ENCODE data around the gene TSEN54. TPM values are rescaled to one million over a fixed set of nuclear protein-coding genes. Genes with fewer than 3 reads are reported as not detected.

TSEN54 gene
- total RNA-seq, 1 donor from 2014 or later = 14.5 TPM

DNA sequence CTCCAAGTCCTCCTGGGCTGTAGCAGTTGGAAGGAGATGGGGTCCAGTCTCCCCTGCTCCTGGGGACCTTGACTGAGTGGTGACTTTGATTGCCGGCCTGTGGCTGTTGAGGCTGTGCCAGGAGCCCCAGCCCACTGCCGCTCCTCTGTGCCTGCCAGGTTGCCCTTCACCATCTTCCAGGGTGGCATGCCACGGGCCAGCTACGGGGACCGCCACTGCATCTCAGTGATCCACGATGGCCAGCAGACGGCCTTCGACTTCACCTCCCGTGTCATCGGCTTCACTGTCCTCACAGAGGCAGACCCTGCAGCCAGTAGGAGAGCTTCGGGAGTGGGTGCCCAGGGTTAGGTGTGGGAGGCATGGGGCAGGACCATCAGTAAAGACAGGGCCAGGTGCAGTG, 47.9 kb downstream of the TSEN54 start:
- DNase-seq (ENCODE audit: low read depth) = no peak

DNA sequence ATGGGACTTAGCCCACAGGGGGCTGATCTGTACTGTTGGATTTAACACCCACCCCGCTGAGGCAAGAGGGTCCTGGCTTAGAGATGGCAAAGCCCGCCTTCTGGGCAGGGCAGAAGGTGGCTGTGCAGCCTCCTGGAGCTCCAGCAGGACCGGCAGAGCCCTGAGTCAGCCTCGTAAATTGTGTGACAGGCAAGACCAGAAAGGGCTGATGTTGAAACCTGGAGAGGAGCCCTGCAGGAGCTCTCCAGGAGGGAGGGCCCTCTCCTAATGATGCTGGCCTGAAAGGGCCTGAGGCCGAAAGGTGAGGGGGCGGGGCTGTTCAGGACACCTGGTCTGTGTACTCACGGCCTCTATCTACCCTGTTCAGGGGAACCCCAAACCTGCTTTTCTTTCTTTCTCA, 48.7 kb downstream of the TSEN54 start:
- DNase-seq (ENCODE audit: low read depth) = peak; percentile 38

DNA sequence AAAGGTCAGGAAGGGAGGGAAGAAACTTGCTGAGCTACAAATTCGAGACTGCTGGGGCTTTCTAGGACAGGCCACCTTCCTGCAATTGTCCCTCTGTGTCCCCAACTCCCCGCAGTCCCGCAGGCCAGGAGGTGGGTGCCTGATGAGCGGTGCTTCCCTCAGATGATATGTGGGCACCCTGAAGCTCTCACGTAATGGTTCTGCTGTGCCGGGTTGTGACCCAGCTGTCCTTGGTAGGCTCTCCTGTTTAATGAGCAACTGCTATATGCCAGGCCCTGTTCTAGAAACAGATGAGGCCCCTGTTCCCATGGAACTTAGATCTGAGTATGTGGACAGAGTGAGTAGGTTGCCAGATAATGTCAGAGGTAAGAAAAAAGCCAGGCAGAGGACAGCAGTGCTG, 49.3 kb downstream of the TSEN54 start:
- no peak for DNase-seq (ENCODE audit: low read depth)

DNA sequence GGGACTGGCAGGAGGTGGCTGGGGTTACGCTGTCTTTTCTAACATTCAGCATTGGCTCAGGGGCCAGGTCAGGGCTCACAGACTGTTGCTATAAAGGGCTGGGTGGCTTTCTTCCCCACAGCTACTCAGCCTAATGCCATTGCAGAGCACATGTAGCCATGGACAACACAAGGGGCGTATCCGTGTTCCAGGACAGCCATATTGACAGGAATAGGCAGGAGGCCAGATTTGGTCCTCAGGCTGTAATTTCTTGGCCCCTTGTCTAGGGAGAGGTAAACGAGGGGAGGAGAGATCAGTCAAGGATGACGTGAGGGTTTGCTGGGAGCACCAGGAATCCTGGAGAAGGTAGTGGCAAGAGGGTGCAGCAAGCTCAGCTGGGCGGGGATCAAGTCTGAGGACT, 50.1 kb downstream of the TSEN54 start:
- DNase-seq (ENCODE audit: low read depth) = peak; percentile 64

DNA sequence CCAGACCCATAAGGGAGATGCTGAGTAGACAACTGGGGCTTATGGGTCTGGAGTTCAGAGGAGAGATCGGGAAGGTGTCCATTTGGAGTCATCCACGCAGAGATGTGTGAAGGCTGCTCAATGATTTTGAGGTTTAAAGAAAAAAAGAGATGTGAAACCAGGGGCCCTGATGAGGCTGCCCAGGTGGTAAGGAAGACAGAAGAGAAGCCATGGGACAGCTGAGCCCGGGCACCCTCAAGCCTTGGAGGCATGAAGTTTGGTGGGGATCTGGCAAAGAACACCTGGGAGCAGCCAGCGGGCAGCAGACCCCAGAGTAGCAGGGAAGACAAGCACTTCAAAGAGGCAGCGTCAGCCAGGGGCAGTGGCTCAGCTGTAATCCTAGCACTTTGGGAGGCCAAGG, 50.5 kb downstream of the TSEN54 start:
- no peak for DNase-seq (ENCODE audit: low read depth)

DNA sequence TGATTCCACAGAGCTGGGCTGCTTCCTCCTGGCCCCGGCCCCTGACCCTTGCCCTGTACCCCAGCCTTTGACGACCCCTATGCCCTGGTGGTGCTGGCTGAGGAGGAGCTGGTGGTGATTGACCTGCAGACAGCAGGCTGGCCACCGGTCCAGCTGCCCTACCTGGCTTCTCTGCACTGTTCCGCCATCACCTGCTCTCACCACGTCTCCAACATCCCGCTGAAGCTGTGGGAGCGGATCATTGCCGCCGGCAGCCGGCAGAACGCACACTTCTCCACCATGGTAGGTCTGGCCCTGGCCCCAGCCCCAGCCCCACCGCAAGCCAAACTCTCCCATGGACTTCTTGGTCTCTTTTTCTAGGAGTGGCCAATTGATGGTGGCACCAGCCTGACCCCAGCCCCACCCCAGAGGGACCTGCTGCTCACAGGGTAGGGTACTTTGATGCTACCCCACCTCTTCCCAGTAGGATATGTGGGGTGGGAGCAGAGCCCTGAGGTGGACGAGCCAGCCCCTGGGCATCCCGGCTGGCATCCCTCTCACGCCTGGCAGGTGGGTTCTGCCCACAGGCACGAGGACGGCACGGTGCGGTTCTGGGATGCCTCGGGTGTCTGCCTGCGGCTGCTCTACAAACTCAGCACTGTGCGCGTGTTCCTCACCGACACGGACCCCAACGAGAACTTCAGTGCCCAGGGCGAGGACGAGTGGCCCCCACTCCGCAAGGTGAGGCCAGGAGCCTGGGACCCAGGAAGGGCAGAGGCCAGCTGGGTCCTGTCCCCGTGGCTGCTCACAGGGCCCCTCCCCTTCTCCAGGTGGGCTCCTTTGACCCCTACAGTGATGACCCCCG, 52.3 kb downstream of the TSEN54 start:
- DNase-seq (ENCODE audit: low read depth) = no peak

DNA sequence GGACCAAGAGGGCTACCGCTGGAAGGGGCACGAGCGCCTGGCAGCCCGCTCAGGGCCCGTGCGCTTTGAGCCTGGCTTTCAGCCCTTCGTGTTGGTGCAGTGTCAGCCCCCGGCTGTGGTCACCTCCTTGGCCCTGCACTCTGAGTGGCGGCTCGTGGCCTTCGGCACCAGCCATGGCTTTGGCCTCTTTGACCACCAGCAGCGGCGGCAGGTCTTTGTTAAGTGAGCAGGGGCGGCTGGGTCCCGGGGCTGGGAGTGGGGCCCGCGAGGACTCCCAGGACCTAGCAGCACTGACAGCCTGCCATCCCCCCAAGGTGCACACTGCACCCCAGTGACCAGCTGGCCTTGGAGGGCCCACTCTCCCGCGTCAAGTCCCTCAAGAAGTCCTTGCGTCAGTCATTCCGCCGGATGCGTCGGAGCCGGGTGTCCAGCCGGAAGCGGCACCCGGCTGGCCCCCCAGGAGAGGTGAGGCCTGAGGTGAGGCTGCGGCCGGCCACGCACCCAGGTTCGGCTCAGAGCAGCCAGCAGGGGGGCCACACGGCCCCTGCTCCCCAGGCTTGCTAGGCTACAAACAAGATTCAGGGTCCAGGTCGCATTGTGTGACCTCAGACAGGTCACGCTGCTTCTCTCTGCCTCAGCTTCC, 53.8 kb downstream of the TSEN54 start:
- DNase-seq (ENCODE audit: low read depth) = no peak

DNA sequence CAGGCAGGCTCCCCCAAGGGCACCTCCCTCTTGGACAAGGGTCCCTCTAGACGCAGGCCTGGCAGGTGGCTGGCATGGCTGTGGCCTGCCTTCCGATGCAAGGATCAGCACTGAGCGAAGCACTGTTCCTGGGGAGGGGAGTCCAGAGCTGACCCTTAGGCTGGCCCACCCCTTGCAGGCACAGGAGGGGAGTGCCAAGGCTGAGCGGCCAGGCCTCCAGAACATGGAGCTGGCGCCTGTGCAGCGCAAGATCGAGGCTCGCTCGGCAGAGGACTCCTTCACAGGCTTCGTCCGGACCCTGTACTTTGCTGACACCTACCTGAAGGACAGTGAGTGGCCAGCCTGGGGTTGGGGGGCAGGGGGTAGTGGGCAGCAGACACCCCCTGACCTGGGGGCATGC, 54.4 kb downstream of the TSEN54 start:
- DNase-seq (ENCODE audit: low read depth) = no peak

DNA sequence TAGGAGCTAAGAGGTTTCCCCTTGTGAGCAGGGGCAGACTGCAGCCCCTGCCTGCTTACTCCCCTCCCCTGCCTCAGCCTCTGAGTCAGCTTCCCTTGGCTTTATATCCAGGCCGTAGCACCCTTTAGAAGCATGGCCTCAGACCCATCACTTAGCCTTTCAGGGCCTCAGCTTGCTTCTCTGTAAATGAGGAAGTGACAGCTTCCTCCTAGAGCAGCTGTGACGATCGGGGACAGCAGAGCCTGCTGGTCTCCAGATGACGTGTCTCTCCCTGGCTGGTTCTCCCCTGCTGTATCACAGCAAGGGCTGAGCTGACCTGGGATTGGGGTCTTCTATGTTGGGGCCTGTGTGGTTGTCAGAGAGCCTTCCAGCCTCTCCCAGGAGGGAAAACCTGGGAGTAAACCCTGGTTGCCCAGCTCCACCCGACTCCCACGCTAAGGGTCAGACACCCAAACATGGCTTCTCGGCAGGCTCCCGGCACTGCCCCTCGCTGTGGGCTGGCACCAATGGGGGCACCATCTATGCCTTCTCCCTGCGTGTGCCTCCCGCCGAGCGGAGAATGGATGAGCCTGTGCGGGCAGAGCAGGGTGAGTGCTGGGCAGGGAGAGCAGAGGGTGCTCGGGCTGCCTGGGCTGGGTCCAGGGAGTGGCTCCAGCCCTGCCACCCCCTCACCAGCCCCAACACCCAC, 55.0 kb downstream of the TSEN54 start:
- DNase-seq (ENCODE audit: low read depth) = no peak

DNA sequence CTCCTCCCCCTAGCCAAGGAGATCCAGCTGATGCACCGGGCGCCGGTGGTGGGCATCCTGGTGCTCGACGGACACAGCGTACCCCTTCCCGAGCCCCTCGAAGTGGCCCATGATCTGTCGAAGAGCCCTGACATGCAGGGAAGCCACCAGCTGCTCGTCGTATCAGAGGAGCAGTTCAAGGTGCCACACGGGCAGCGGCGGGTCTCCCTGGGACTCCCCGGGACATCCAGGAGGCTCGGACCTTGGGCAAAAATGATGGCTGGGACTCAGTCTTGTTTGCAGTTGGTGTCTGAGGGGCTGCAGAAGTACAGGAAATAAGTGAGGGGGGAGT, 55.5 kb downstream of the TSEN54 start:
- no peak for DNase-seq (ENCODE audit: low read depth)

DNA sequence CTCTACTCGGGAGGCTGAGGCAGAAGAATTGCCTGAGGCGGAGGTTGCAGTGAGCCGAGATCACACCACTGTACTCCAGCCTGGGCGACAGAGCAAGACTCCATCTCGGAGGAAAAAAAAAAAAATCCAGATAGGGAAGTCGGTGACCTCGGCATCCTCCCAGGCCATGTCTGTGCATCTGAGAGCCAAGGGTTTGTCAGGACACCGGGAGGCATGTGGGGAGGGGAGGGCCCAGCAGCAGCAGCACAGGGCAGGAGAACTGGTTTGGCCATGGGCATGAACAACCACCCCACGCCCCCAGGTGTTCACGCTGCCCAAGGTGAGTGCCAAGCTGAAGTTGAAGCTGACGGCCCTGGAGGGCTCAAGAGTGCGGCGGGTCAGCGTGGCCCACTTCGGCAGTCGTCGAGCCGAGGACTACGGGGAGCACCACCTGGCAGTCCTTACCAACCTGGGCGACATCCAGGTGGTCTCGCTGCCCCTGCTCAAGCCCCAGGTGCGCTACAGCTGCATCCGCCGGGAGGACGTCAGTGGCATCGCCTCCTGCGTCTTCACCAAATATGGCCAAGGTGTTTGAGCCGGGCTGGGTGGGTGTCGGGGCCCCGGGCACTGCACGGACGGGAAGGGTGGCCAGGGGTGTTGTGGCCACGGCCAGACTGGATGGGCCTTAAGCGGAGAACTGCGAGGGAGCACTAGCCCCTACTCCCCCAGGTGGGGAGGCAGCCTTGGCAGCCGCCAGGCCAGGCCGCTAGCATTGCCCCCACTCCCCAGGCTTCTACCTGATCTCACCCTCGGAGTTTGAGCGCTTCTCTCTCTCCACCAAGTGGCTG, 56.6 kb downstream of the TSEN54 start:
- no peak for DNase-seq (ENCODE audit: low read depth)

DNA sequence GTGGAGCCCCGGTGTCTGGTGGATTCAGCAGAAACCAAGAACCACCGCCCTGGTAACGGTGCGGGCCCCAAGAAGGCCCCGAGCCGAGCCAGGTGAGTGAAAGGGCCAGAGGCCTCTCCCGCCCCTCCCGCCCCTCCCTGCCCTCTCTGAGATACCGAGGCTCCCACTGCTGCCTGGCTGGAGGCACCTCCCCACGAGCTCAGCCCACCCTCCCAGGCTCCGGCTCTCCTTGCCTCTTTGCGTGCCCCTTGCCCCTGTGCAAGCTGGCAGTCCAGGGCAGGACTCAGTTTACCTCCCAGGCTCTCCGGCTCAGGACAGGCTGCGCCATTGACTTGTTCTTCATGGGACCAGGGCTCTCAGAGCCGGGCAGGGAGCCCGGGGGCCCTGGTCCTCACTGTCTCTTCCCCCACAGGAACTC, 57.2 kb downstream of the TSEN54 start:
- no peak for DNase-seq (ENCODE audit: low read depth)

DNA sequence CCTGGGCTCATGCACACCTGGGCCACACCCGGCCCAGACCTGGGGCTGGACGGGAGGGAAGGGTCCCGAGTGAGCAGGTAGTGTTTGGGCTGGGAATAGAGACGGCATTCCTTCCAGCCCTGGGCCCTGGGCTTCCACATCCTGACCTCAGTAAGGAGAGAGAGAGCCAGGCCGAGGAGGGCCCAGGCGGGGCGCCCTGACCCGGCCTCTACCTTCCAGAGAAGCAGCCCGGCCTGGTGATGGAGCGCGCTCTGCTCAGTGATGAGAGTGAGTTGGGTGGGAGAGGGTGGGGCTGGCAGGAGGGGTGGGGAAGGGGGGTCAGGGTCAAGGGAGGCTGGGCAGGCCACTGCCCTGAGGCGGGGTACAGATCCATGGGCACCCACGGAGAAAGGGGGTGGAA, 57.7 kb downstream of the TSEN54 start:
- DNase-seq (ENCODE audit: low read depth) = no peak

Other genes starting within 250 kb of the TSEN54 start
- 15.1 and 16.3 TPM in 2 replicates for gene MIF4GD, start 245.3 kb upstream of the TSEN54 start, total RNA-seq
- gene SLC25A19, start 227.1 kb upstream of the TSEN54 start, total RNA-seq = 2.8 and 5.6 TPM in 2 replicates
- 110 and 112 TPM in 2 replicates for gene GRB2, start 110.8 kb upstream of the TSEN54 start, total RNA-seq
- gene TMEM94, start 59.9 kb upstream of the TSEN54 start, total RNA-seq = 17.2 and 68.5 TPM in 2 replicates
- 4.3 and 26.2 TPM in 2 replicates for gene CASKIN2, start 991 bp upstream of the TSEN54 start, total RNA-seq
- gene LLGL2, start 9.2 kb downstream of the TSEN54 start, total RNA-seq = 52.5 and 68.9 TPM in 2 replicates
- 1.0 and 3.8 TPM in 2 replicates for gene MYO15B, start 71.3 kb downstream of the TSEN54 start, total RNA-seq
- 0.20 and 1.6 TPM in 2 replicates for gene SMIM5, start 116.9 kb downstream of the TSEN54 start, total RNA-seq
- gene RECQL5, start 150.6 kb downstream of the TSEN54 start, total RNA-seq = 11.1 and 21.3 TPM in 2 replicates
- 55.6 and 104 TPM in 2 replicates for gene SAP30BP, start 150.8 kb downstream of the TSEN54 start, total RNA-seq
- 76.9 and 82.5 TPM in 2 replicates for gene ITGB4, start 204.9 kb downstream of the TSEN54 start, total RNA-seq
- gene GALK1, start 248.7 kb downstream of the TSEN54 start, total RNA-seq = 16.6 and 51.2 TPM in 2 replicates

Measured in renal cortical epithelial cell (primary cell).